SK-N-SH (cell line): Measurements from ENCODE around the gene CPT1B. TPM values are rescaled to one million over a fixed set of nuclear protein-coding genes. Genes with fewer than 3 reads are reported as not detected.

Experiments
- CTCF ChIA-PET: fragments of 300-600, 350-600 bp; formaldehyde crosslinking; extraction: SDS; loops from one replicate; lab custom pipeline; 2021; lab: Yijun Ruan, JAX
- POLR2A ChIA-PET: fragments of 350-600 bp; sonication (Branson Sonifier 250); formaldehyde crosslinking; extraction: SDS; loops from one replicate; lab custom pipeline; 2020; ENCODE audit warnings: antibody characterized with exemption, inconsistent platforms; lab: Yijun Ruan, JAX
- DNase-seq: peaks from one replicate; pipeline ENCODE4 v3.0.0; 2012
- H2AFZ ChIP-seq: fragments of 200-600 bp; sonication (generic); 2 replicates; pipeline ENCODE4 v1.8.1; 2016; ENCODE audit warnings: antibody characterized with exemption, mild to moderate bottlenecking, low read depth
- H3F3A ChIP-seq: fragments of 200-600 bp; sonication (generic); replicated peaks from 2 replicates; pipeline ENCODE3; 2016; ENCODE audit warnings: antibody characterized with exemption, mild to moderate bottlenecking; ENCODE audit not compliant: insufficient read depth
- H3K27ac ChIP-seq, 2 experiments: fragments of 200-500 bp in 1 of 2; fragments of 200-600 bp in 1 of 2; sonication (Bioruptor generic) in 1 of 2; sonication (generic), shearing (Covaris generic) in 1 of 2; 2 replicates each; pipeline versions ENCODE4 v1.5.1 to v1.6.1; 2014 to 2016; ENCODE audit warnings: low read depth in 2 of 2, inconsistent platforms in 1 of 2, low read length in 1 of 2, mild to moderate bottlenecking in 1 of 2, mixed read lengths in 1 of 2
- H3K27me3 ChIP-seq: fragments of 200-600 bp; sonication (generic), shearing (Covaris generic); 2 replicates; pipeline ENCODE4 v1.6.1; 2016; ENCODE audit warnings: mixed run types; ENCODE audit not compliant: insufficient read depth
- H3K36me3 ChIP-seq, 2 experiments: fragments of 200-500 bp in 1 of 2; fragments of 200-600 bp in 1 of 2; sonication (Bioruptor generic) in 1 of 2; sonication (generic) in 1 of 2; replicated peaks in 1 of 2; 2 replicates each; pipeline versions ENCODE3 to v1.5.1; 2014 to 2016; ENCODE audit warnings: low read length in 1 of 2, mild to moderate bottlenecking in 1 of 2; ENCODE audit not compliant: insufficient read depth in 2 of 2, control insufficient read depth in 1 of 2
- H3K4me1 ChIP-seq, 2 experiments: fragments of 200-500 bp in 1 of 2; fragments of 200-600 bp in 1 of 2; sonication (Bioruptor generic) in 1 of 2; sonication (generic), shearing (Covaris generic) in 1 of 2; 2 replicates each; pipeline versions ENCODE4 v1.5.1 to v1.6.1; 2014 to 2016; ENCODE audit warnings: low read depth in 1 of 2, low read length in 1 of 2, mixed run types in 1 of 2; ENCODE audit not compliant: insufficient read depth in 2 of 2, control insufficient read depth in 1 of 2
- H3K4me2 ChIP-seq: fragments of 200-600 bp; sonication (generic), shearing (Covaris generic); 2 replicates; pipeline ENCODE4 v1.6.1; 2017; ENCODE audit warnings: mixed run types
- H3K4me3 ChIP-seq, 2 experiments: fragments of 200-500 bp in 1 of 2; fragments of 200-600 bp in 1 of 2; sonication (Bioruptor generic) in 1 of 2; sonication (generic), shearing (Covaris generic) in 1 of 2; 2 replicates each; pipeline versions ENCODE4 v1.5.1 to v1.8.1; 2014 to 2016; ENCODE audit warnings: low read depth in 2 of 2, inconsistent platforms in 1 of 2, low read length in 1 of 2, mild to moderate bottlenecking in 1 of 2, mixed read lengths in 1 of 2, moderate library complexity in 1 of 2
- H3K79me2 ChIP-seq: fragments of 200-600 bp; sonication (generic); 2 replicates; pipeline ENCODE4 v1.8.1; 2017; ENCODE audit warnings: mild to moderate bottlenecking; ENCODE audit not compliant: insufficient read depth
- H3K9ac ChIP-seq: fragments of 200-600 bp; sonication (generic); 2 replicates; pipeline ENCODE4 v1.6.1; 2017; ENCODE audit warnings: mixed run types
- H3K9me2 ChIP-seq: fragments of 200-600 bp; sonication (generic); 2 replicates; pipeline ENCODE4 v1.6.1; 2017; ENCODE audit warnings: mixed run types
- H3K9me3 ChIP-seq: fragments of 200-600 bp; sonication (generic); 2 replicates; pipeline ENCODE4 v1.6.1; 2017; ENCODE audit warnings: mixed run types, mild to moderate bottlenecking, moderate library complexity
- H4K20me1 ChIP-seq: fragments of 200-600 bp; sonication (generic); 2 replicates; pipeline ENCODE4 v1.6.1; 2017; ENCODE audit warnings: mild to moderate bottlenecking, mixed run types; ENCODE audit not compliant: insufficient read depth
- CHD2 ChIP-seq: fragments of 150-350 bp; IDR thresholded peaks from 2 replicates; pipeline ENCODE4 v1.6.1; 2018; ENCODE audit warnings: low read length; ENCODE audit not compliant: partially characterized antibody
- EP300 ChIP-seq, 2 experiments: IDR thresholded peaks; 2 replicates each; pipeline versions ENCODE4 v1.4.0 to v1.6.1; 2012; ENCODE audit warnings: borderline replicate concordance in 1 of 2, low read depth in 1 of 2, low read length in 1 of 2
- GABPA ChIP-seq: IDR thresholded peaks from 2 replicates; pipeline ENCODE4 v1.4.0; 2012; ENCODE audit warnings: low read depth, mild to moderate bottlenecking
- IRF3 ChIP-seq: fragments of 150-350 bp; IDR thresholded peaks from 2 replicates; pipeline ENCODE4 v1.6.1; 2016; ENCODE audit warnings: mild to moderate bottlenecking, low read depth, low read length
- JUND ChIP-seq: IDR thresholded peaks from 2 replicates; pipeline ENCODE4 v1.4.0; 2012
- NFIC ChIP-seq: IDR thresholded peaks from 2 replicates; pipeline ENCODE4 v1.4.0; 2012; ENCODE audit warnings: borderline replicate concordance
- RAD21 ChIP-seq: IDR thresholded peaks from 2 replicates; pipeline ENCODE4 v1.6.1; 2012; ENCODE audit warnings: mild to moderate bottlenecking, low read length
- RCOR1 ChIP-seq: fragments of 150-350 bp; IDR thresholded peaks from 2 replicates; pipeline ENCODE4 v1.6.1; 2017; ENCODE audit warnings: antibody characterized with exemption, low read length
- REST ChIP-seq: IDR thresholded peaks from 2 replicates; pipeline ENCODE4 v1.6.1; 2012; ENCODE audit warnings: mild to moderate bottlenecking, low read depth, low read length, moderate library complexity
- RXRA ChIP-seq: IDR thresholded peaks from 2 replicates; pipeline ENCODE4 v1.4.0; 2012; ENCODE audit warnings: low read depth, mild to moderate bottlenecking, borderline replicate concordance
- TCF12 ChIP-seq: IDR thresholded peaks from 2 replicates; pipeline ENCODE4 v1.4.0; 2012
- WGBS: methylation state at CpG from one replicate; pipeline ENCODE4 v1.1.6; 2017; ENCODE audit warnings: low lambda C conversion rate; 5-methylcytosine and 5-hydroxymethylcytosine counted together
- polyA plus RNA-seq, 3 experiments: library from polyadenylated mRNA; depleted of rRNA; stranded (reverse); fragments of >200 nt; gene quantifications; 2 replicates each; pipeline ENCODE4 v1.2.3, GENCODE V29; 2012
- TF ChIP-seq, protein P1 (sequence below): IDR thresholded peaks from 2 replicates; pipeline ENCODE4 v1.4.0; 2012; ENCODE audit warnings: low read depth, borderline replicate concordance

Gene CPT1B
- polyA plus RNA-seq, 1 of the 3 experiments (the other 2 are of a cell fraction): 33.2 TPM

DNA sequence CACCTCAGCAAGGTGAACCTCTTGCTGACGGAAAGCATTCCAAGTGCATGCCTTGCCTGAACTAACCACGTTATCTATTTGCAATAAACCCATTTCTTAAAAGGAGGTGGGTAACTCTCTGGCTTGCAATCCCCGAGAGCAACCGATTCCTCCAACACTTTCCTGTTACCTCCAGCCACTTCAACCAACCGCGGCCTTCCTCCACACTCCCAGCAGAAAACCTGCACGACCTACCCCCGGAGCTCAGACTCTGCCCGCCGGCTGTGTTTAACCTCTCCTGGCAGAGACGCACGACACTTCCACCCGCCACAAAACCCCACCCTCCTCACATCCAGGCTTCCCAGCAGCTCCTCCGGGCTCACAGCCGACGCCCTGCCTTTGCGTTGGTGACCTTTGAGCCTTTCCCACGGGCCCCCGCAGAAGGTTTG is 53.5 kb downstream of the CPT1B start:
- Histone ChIP-seq H3K4me1 (peaks cover 7 to 24% of the 10 kb centered on the region in 2 experiments; a peak in 2 of 4 replicates), H4K20me1 (peaks cover 8% of the 10 kb centered on the region; the same call in 1 of the 2 replicates), H3K27me3 (no peaks in the 10 kb centered on the region), H3K9me3 (no peaks in the 10 kb centered on the region), H3K27ac (peak overlapping the region; percentile 68 to 89), H3K4me3 (peak overlapping the region; percentile 80 to 81), H3K79me2 (peaks cover 18% of the 10 kb centered on the region), H2AFZ (peak overlapping the region; percentile 65; the same call in 1 of the 2 replicates), H3F3A (peaks cover 19% of the 10 kb centered on the region), H3K36me3 (peaks cover 7 to 30% of the 10 kb centered on the region in 2 experiments), H3K4me2 (peak overlapping the region; percentile 93), H3K9me2 (no peaks in the 10 kb centered on the region), H3K9ac (peak overlapping the region; percentile 80)
- POLR2A ChIA-PET: interaction anchor here (0.9 to 2.9 kb wide), 12 partner anchors 9 to 121 kb away, joined by 3 to 12 read pairs (median 6); partner anchors contain the start of genes CHKB, KLHDC7B, LMF2 and NCAPH2
- no peak for DNase-seq
- CTCF ChIA-PET: interaction anchor here (1.0 to 3.4 kb wide), 13 partner anchors 9 to 287 kb away, joined by 3 to 53 read pairs (median 7); partner anchors contain the start of genes CHKB, SYCE3 and TUBGCP6
- WGBS: 17% methylated on average over 17 of the region's 19 CpGs
- TF ChIP-seq RAD21: no peak
- no peak for TF ChIP-seq JUND
- TF ChIP-seq GABPA: no peak
- TF ChIP-seq IRF3: no peak
- no peak for TF ChIP-seq NFIC
- TF ChIP-seq RCOR1: no peak
- no peak for TF ChIP-seq TCF12
- TF ChIP-seq, protein P1, sequence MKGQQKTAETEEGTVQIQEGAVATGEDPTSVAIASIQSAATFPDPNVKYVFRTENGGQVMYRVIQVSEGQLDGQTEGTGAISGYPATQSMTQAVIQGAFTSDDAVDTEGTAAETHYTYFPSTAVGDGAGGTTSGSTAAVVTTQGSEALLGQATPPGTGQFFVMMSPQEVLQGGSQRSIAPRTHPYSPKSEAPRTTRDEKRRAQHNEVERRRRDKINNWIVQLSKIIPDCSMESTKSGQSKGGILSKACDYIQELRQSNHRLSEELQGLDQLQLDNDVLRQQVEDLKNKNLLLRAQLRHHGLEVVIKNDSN: no peak
- no peak for TF ChIP-seq RXRA
- no peak for TF ChIP-seq REST
- TF ChIP-seq CHD2: no peak
- no peak for TF ChIP-seq EP300 (IDR thresholded peaks at IDR 0.05; ENCODE audit: borderline replicate concordance in 1 of 2, low read depth in 1 of 2, low read length in 1 of 2)
